ENCODE data around the gene PKNOX1. TPM values are rescaled to one million over a fixed set of nuclear protein-coding genes. Genes with fewer than 3 reads are reported as not detected.
"Not testable (repeated sequence)": the region's sequence is repeated elsewhere in the genome, so short reads cannot be mapped to it uniquely, and the experiment has no call there.

The PKNOX1 gene
- total RNA-seq, 1 experiment from 2014 or later, result 15.0 TPM

- intact Hi-C loops (cut with micrococcal nuclease), result no loop called here
Observed at GRCh38 chr21:43004926-43005325, 30.6 kb downstream of the PKNOX1 start.

DNA sequence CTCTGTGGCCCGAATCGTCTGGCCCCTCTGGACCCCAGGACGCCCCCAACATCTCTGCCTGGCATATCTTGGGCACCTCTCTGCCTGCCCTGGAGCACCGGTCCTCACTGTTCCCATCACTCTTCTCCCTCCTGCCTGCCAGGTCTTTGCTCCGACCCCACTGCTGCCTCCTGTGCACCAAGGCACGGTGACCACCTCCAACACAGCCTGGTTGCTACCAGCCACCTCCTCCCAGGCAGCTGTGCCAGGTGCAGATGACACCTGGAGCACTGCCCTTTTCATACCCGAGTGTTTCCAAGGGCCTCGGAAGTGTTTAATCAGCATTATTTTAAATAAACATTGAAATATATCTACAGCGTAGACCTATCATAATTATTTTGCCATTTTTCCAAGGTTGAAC, 31.3 kb downstream of the PKNOX1 start:
- Mint-ChIP-seq H3K9me3 (ENCODE audit: unreplicated experiment) (peaks cover 8% of the 10 kb centered on the region), H3K4me3 (ENCODE audit: unreplicated experiment) (no peak overlapping the region), H3K36me3 (ENCODE audit: insufficient read depth, unreplicated experiment) (peaks cover 30% of the 10 kb centered on the region), H3K27me3 (ENCODE audit: insufficient read depth, unreplicated experiment) (no peaks in the 10 kb centered on the region), H3K27ac (ENCODE audit: low read depth, unreplicated experiment) (no peak overlapping the region), H3K4me1 (ENCODE audit: insufficient read depth, unreplicated experiment) (peaks cover 3% of the 10 kb centered on the region)
- POLR2A ChIA-PET, result interaction anchor here (0.6 to 1.0 kb wide), 2 partner anchors 8 to 112 kb away, joined by 3 to 5 read pairs; partner anchors contain the start of gene NDUFV3
- intact Hi-C loops (cut with micrococcal nuclease), result no loop called here
- no peak for TF ChIP-seq CTCF (IDR thresholded peaks at IDR 0.05; ENCODE audit: unreplicated experiment)
- DNase-seq (ENCODE audit: unreplicated experiment), result no peak
- no TSS peak for BruUV-seq (replicated peaks)
- CTCF ChIA-PET, result interaction anchor here (0.5 kb wide), 1 partner anchor 9 kb away, joined by 4 read pairs; no protein-coding TSS in a partner anchor

More at GRCh38 chr21:43004926-43005325, 30.6 kb downstream of the PKNOX1 start:
- no peak for DNase-seq (ENCODE audit: unreplicated experiment)
- CTCF ChIA-PET, result interaction anchor here (0.5 to 0.7 kb wide), 2 partner anchors 9 to 401 kb away, joined by 3 to 4 read pairs; no protein-coding TSS in a partner anchor
- no TSS peak for BruUV-seq (replicated peaks)
- Mint-ChIP-seq H3K36me3 (ENCODE audit: insufficient read depth, unreplicated experiment) (peaks cover 27% of the 10 kb centered on the region), H3K9me3 (ENCODE audit: unreplicated experiment) (peaks cover 15% of the 10 kb centered on the region), H3K27me3 (ENCODE audit: insufficient read depth, unreplicated experiment) (no peaks in the 10 kb centered on the region), H3K4me1 (ENCODE audit: insufficient read depth, unreplicated experiment) (peaks cover 10% of the 10 kb centered on the region), H3K4me3 (ENCODE audit: unreplicated experiment) (no peak overlapping the region), H3K27ac (ENCODE audit: low read depth, unreplicated experiment) (no peak overlapping the region)
- TF ChIP-seq CTCF (IDR thresholded peaks at IDR 0.05; ENCODE audit: unreplicated experiment), result no peak
- POLR2A ChIA-PET, result interaction anchor here (0.6 to 1.0 kb wide), 2 partner anchors 8 to 112 kb away, joined by 3 to 5 read pairs; partner anchors contain the start of gene NDUFV3

GRCh38 chr21:43006051-43006873, 31.9 kb downstream of the PKNOX1 start:
- H3K4me1 Mint-ChIP-seq (ENCODE audit: insufficient read depth, unreplicated experiment); intact Hi-C loops (cut with micrococcal nuclease); H3K27me3 Mint-ChIP-seq (ENCODE audit: insufficient read depth, unreplicated experiment); BruUV-seq (replicated peaks); H3K4me3 Mint-ChIP-seq (ENCODE audit: unreplicated experiment); POLR2A ChIA-PET; CTCF ChIA-PET; H3K9me3 Mint-ChIP-seq (ENCODE audit: unreplicated experiment); H3K27ac Mint-ChIP-seq (ENCODE audit: low read depth, unreplicated experiment); DNase-seq (ENCODE audit: unreplicated experiment): not testable (repeated sequence)
- peaks cover 36% of the 10 kb centered on the region for H3K36me3 Mint-ChIP-seq (ENCODE audit: insufficient read depth, unreplicated experiment)

DNA sequence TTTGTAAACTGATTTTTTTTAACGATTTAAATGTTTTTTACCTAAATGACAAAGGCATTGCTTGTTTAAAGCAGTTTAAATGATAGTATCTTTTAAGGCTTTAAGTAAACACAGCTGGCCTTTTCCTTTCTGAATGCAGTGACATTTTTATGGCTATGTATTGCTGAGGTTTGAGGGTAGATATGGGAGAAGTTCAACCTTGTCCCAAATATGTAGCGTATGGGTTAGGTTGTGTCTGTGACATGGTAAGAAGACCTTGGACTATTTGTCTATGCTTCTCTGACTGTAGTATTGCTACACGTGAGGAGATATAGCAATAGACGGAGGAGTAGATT, 32.5 kb downstream of the PKNOX1 start:
- no peak for DNase-seq (ENCODE audit: unreplicated experiment)
- intact Hi-C loops (cut with micrococcal nuclease), result no loop called here
- H3K27me3 Mint-ChIP-seq (ENCODE audit: insufficient read depth, unreplicated experiment), result no peaks in the 10 kb centered on the region
- CTCF ChIA-PET, result no interaction called here
- H3K9me3 Mint-ChIP-seq (ENCODE audit: unreplicated experiment), result no peaks in the 10 kb centered on the region
- no peak overlapping the region for H3K27ac Mint-ChIP-seq (ENCODE audit: low read depth, unreplicated experiment)
- no peaks in the 10 kb centered on the region for H3K4me1 Mint-ChIP-seq (ENCODE audit: insufficient read depth, unreplicated experiment)
- peaks cover 42% of the 10 kb centered on the region for H3K36me3 Mint-ChIP-seq (ENCODE audit: insufficient read depth, unreplicated experiment)
- TF ChIP-seq CTCF (IDR thresholded peaks at IDR 0.05; ENCODE audit: unreplicated experiment), result no peak
- no TSS peak for BruUV-seq (replicated peaks)
- POLR2A ChIA-PET, result no interaction called here
- H3K4me3 Mint-ChIP-seq (ENCODE audit: unreplicated experiment), result no peak overlapping the region

Data from MCF 10A (cell line).